RWPE1 (cell line): ENCODE data around the gene HLCS.

Source experiments
- CTCF ChIA-PET: fragments of 350-600 bp; sonication (Branson Sonifier 250); formaldehyde crosslinking; extraction: SDS; loops from one replicate; lab custom pipeline; 2021; lab: Yijun Ruan, JAX
- POLR2A ChIA-PET: fragments of 400-600 bp; formaldehyde crosslinking; extraction: SDS; loops from one replicate; lab custom pipeline; 2020; ENCODE audit warnings: antibody characterized with exemption; ENCODE audit not compliant: low non-redundant PET; lab: Yijun Ruan, JAX
- DNase-seq: peaks from one replicate; pipeline ENCODE4 v3.0.0; 2012; ENCODE audit warnings: low spot score
- H3K27ac ChIP-seq: fragments of 450-650 bp; 2 replicates; pipeline ENCODE4 v1.5.1; 2017
- CTCF ChIP-seq: fragments of 450-650 bp; conservative IDR thresholded peaks from 2 replicates; pipeline ENCODE4 v1.5.1; 2017; ENCODE audit warnings: low read depth, mild to moderate bottlenecking

Gene HLCS

GRCh38 chr21:36936361-36937135 is 29.9 kb downstream of the HLCS start:
- no peak for TF ChIP-seq CTCF
- DNase-seq = no peak
- ChIA-PET POLR2A (interaction anchor here (0.7 kb wide), 1 partner anchor 234 kb away, joined by 3 read pairs; no protein-coding TSS in a partner anchor), CTCF (no interaction called here)
- H3K27ac ChIP-seq = no peak overlapping the region

GRCh38 chr21:36934864-36935420 is 31.5 kb downstream of the HLCS start:
- TF ChIP-seq CTCF = no peak
- POLR2A ChIA-PET = no interaction called here
- no peak overlapping the region for H3K27ac ChIP-seq
- no peak for DNase-seq
- CTCF ChIA-PET = interaction anchor here (1.1 kb wide), 1 partner anchor 30 kb away, joined by 3 read pairs; no protein-coding TSS in a partner anchor

GRCh38 chr21:36932161-36932816 is 34.2 kb downstream of the HLCS start:
- no peak overlapping the region for H3K27ac ChIP-seq
- no peak for DNase-seq
- ChIA-PET CTCF (interaction anchor here (0.7 kb wide), 2 partner anchors 330 to 419 kb away, joined by 3 read pairs; no protein-coding TSS in a partner anchor), POLR2A (no interaction called here)
- TF ChIP-seq CTCF = no peak

GRCh38 chr21:36929622-36930021 is 36.8 kb downstream of the HLCS start:
- DNase-seq = peak; percentile 35
- H3K27ac ChIP-seq = peak overlapping the region; percentile 75
- POLR2A ChIA-PET = no interaction called here
- CTCF ChIA-PET = interaction anchor here (0.6 to 1.8 kb wide), 5 partner anchors 172 to 420 kb away, joined by 3 to 7 read pairs (median 4); no protein-coding TSS in a partner anchor
- peak; percentile 41 for TF ChIP-seq CTCF

- peak overlapping the region; percentile 75 for H3K27ac ChIP-seq
- POLR2A ChIA-PET = no interaction called here
- TF ChIP-seq CTCF = no peak
- CTCF ChIA-PET = interaction anchor here (0.6 to 2.1 kb wide), 5 partner anchors 171 to 419 kb away, joined by 3 to 12 read pairs (median 4); no protein-coding TSS in a partner anchor
- no peak for DNase-seq
Observed at GRCh38 chr21:36928960-36929359, 37.5 kb downstream of the HLCS start.

- POLR2A ChIA-PET = no interaction called here
- peak; percentile 93 for TF ChIP-seq CTCF
- DNase-seq = peak; percentile 65
- CTCF ChIA-PET = interaction anchor here (0.5 to 2.1 kb wide), 6 partner anchors 11 to 297 kb away, joined by 3 to 12 read pairs (median 4); no protein-coding TSS in a partner anchor
- H3K27ac ChIP-seq = peak overlapping the region; percentile 78
Observed at GRCh38 chr21:36927719-36928117, 38.8 kb downstream of the HLCS start.
